GM12878 (cell line): ENCODE data around the gene KRT31. TPM values are rescaled to one million over a fixed set of nuclear protein-coding genes. Genes with fewer than 3 reads are reported as not detected.

ENCODE experiments used
- ATAC-seq: fragments of 200-7000 bp; cut with Tn5 transposase; 3 replicates; pipeline ENCODE4 v1.9.1; 2020; ENCODE audit warnings: mild to moderate bottlenecking, moderate library complexity
- BruUV-seq: library from RNA; stranded (reverse); fragments of 400-500 nt; replicated peaks from 2 replicates; lab custom pipeline; 2021; lab: Mats Ljungman, UMichigan
- CTCF ChIA-PET: fragments of 300-600 bp; sonication (Branson Sonifier 250); formaldehyde crosslinking; extraction: SDS; loops from one replicate; lab custom pipeline; 2021; ENCODE audit warnings: inconsistent platforms; lab: Yijun Ruan, JAX
- POLR2A ChIA-PET: fragments of 350-600 bp; formaldehyde crosslinking; extraction: SDS; loops from one replicate; lab custom pipeline; 2021; ENCODE audit warnings: inconsistent platforms; lab: Charles Lee
- RAD21 ChIA-PET: fragments of 300-600 bp; sonication (Branson Sonifier 250); formaldehyde crosslinking; loops from one replicate; lab custom pipeline; 2023; ENCODE audit warnings: antibody characterized with exemption; ENCODE audit not compliant: unreplicated experiment; lab: Charles Lee
- SMC1A ChIA-PET: fragments of 300-600 bp; sonication (Branson Sonifier 250); formaldehyde crosslinking; loops from one replicate; lab custom pipeline; 2023; ENCODE audit not compliant: unreplicated experiment, uncharacterized antibody; lab: Charles Lee
- DNase-seq: peaks from one replicate; pipeline ENCODE4 v3.0.0-alpha.2; 2011; ENCODE audit warnings: low read depth, low spot score
- FAIRE-seq: peaks from 3 replicates; lab custom pipeline; 2011; peaks lifted over from hg19 to GRCh38; lab: Jason Lieb, UNC
- H2AFZ ChIP-seq: 2 replicates; pipeline ENCODE4 v1.6.0; 2011; ENCODE audit warnings: low read depth, low read length, control low read depth; ENCODE audit not compliant: control insufficient read depth
- H3K27ac ChIP-seq: 2 replicates; pipeline ENCODE4 v1.5.1; 2011; ENCODE audit warnings: control low read depth; ENCODE audit not compliant: control insufficient read depth, insufficient read depth
- H3K27me3 ChIP-seq, 2 experiments: replicated peaks in 1 of 2; 2 replicates each; pipeline versions ENCODE4 v1.6.0 to v1.6.1; 2011; ENCODE audit warnings: low read length in 1 of 2; ENCODE audit not compliant: control insufficient read depth in 2 of 2, insufficient read depth in 2 of 2
- H3K36me3 ChIP-seq, 2 experiments: 2 replicates each; pipeline ENCODE4 v1.5.1; 2011; ENCODE audit warnings: low read length in 1 of 2; ENCODE audit not compliant: control insufficient read depth in 2 of 2, insufficient read depth in 2 of 2
- H3K4me1 ChIP-seq: 2 replicates; pipeline ENCODE4 v1.6.1; 2011; ENCODE audit warnings: mild to moderate bottlenecking, low read length, moderate library complexity, mixed read lengths; ENCODE audit not compliant: control insufficient read depth, insufficient read depth
- H3K4me2 ChIP-seq: 2 replicates; pipeline ENCODE4 v1.6.0; 2011; ENCODE audit warnings: control low read depth; ENCODE audit not compliant: control insufficient read depth, insufficient read depth
- H3K4me3 ChIP-seq: fragments of 200-600 bp; sonication (generic); 2 replicates; pipeline ENCODE4 v1.5.1; 2016
- H3K79me2 ChIP-seq: 2 replicates; pipeline ENCODE4 v1.6.0; 2011; ENCODE audit warnings: low read length; ENCODE audit not compliant: control insufficient read depth, insufficient read depth
- H3K9ac ChIP-seq: 2 replicates; pipeline ENCODE4 v1.8.0; 2011; ENCODE audit warnings: low read length, control low read depth, mixed read lengths; ENCODE audit not compliant: control insufficient read depth, insufficient read depth
- H3K9me3 ChIP-seq: replicated peaks from 3 replicates; pipeline ENCODE4 v1.5.1; 2011; ENCODE audit warnings: mild to moderate bottlenecking, low read length; ENCODE audit not compliant: control insufficient read depth, insufficient read depth
- H4K20me1 ChIP-seq: 2 replicates; pipeline ENCODE4 v1.6.0; 2011; ENCODE audit not compliant: control insufficient read depth, insufficient read depth
- BCL3 ChIP-seq: IDR thresholded peaks from 2 replicates; pipeline ENCODE4 v1.6.1; 2011; ENCODE audit warnings: borderline replicate concordance, low read depth, mild to moderate bottlenecking, moderate library complexity, low read length; ENCODE audit not compliant: insufficient read depth, poor library complexity, severe bottlenecking
- MTA2 ChIP-seq: fragments of 450-650 bp; IDR thresholded peaks from 2 replicates; pipeline ENCODE4 v1.6.1; 2016; ENCODE audit warnings: low read depth, mild to moderate bottlenecking, moderate library complexity
- NFIC ChIP-seq: IDR thresholded peaks from 2 replicates; pipeline ENCODE4 v1.6.1; 2012; ENCODE audit warnings: low read depth, mild to moderate bottlenecking, inconsistent platforms, low read length, moderate library complexity
- NR2F1 ChIP-seq: fragments of 450-650 bp; conservative IDR thresholded peaks from 2 replicates; pipeline ENCODE4 v1.6.1; 2017; ENCODE audit warnings: mild to moderate bottlenecking
- RUNX3 ChIP-seq: IDR thresholded peaks from 2 replicates; pipeline ENCODE4 v1.6.1; 2012; ENCODE audit warnings: low read length, inconsistent platforms
- SRF ChIP-seq, 2 experiments: IDR thresholded peaks; 2 replicates each; pipeline ENCODE4 v1.6.1; 2011; ENCODE audit warnings: low read depth in 2 of 2, low read length in 2 of 2, mild to moderate bottlenecking in 1 of 2, moderate library complexity in 1 of 2
- WGBS: methylation state at CpG from one replicate; pipeline ENCODE4 v1.1.6; 2016; ENCODE audit warnings: low lambda C conversion rate; ENCODE audit not compliant: insufficient replicate concordance, insufficient coverage; ENCODE audit errors: missing lambda C conversion rate; 5-methylcytosine and 5-hydroxymethylcytosine counted together
- in situ Hi-C: fragments of 300-500 bp; cut with MboI; formaldehyde crosslinking; loops from 9 replicates; pipeline ENCODE4 v1.14.3; 2018; ENCODE audit warnings: mixed read lengths
- intact Hi-C: fragments of 100-400 bp; cut with micrococcal nuclease; formaldehyde crosslinking; loops from one replicate; pipeline ENCODE4 v1.14.2; 2022; ENCODE audit not compliant: unreplicated experiment
- polyA plus RNA-seq, 11 experiments: library from polyadenylated mRNA; depleted of rRNA in 4 of 11; unstranded in 6 of 11; stranded (reverse) in 5 of 11; fragments of >200 nt; fragmentation: Nextera tagmentation in 4 of 11; fragmentation: Illumina TruSeq in 1 of 11; extraction: Ambion mirVana in 4 of 11; extraction: Trizol in 1 of 11; gene quantifications; 1 replicate in 1 of 11; 2 replicates in 10 of 11; pipeline versions ENCODE4 v1.2.1 to v1.2.3, GENCODE V29; 2011 to 2016; ENCODE audit warnings: inconsistent platforms in 2 of 11, missing spikeins in 2 of 11, low read depth in 1 of 11
- total RNA-seq, 4 experiments: library from RNA; depleted of rRNA in 3 of 4; stranded (reverse); fragments of >200 nt in 3 of 4; fragmentation: Illumina TruSeq in 1 of 4; extraction: Trizol in 1 of 4; gene quantifications; 2 replicates each; pipeline versions ENCODE4 v1.2.1 to v1.2.3, GENCODE V29; 2013 to 2021

KRT31 gene
- total and polyA plus RNA-seq, 10 of the 15 experiments (the other 5 are each of a cell fraction or from before 2014, with no cell fraction given), result not detected

- Histone ChIP-seq H2AFZ (no peak overlapping the region), H3K4me1 (no peaks in the 10 kb centered on the region), H3K27me3 (0 out of 4 replicates have a peak, but pooled peaks cover 0 to 3% of the 10 kb centered on the region in 2 experiments), H3K4me2 (no peak overlapping the region), H3K9me3 (no peaks in the 10 kb centered on the region; the same call in 2 of the 3 replicates), H3K27ac (no peak overlapping the region), H3K4me3 (no peak overlapping the region), H3K36me3 (no peaks in the 10 kb centered on the region), H3K79me2 (no peaks in the 10 kb centered on the region), H3K9ac (no peak overlapping the region), H4K20me1 (0 out of 2 replicates have a peak, but pooled peaks cover 4% of the 10 kb centered on the region)
- peak; percentile 38 for ATAC-seq
- no TSS peak for BruUV-seq
- intact Hi-C loops, result no loop called here
- CTCF ChIA-PET, result interaction anchor here (0.7 to 1.8 kb wide), 3 partner anchors 10 to 13 kb away, joined by 3 to 6 read pairs (median 3); no protein-coding TSS in a partner anchor
- 6% methylated on average over 7 of the region's 7 CpGs for WGBS
- in situ Hi-C loops, result no loop called here
- TF ChIP-seq RUNX3 (peak; percentile 18; the same call in 1 of the 2 replicates), NFIC (no peak), SRF (IDR thresholded peaks at IDR 0.05; ENCODE audit: low read depth in 2 of 2, low read length in 2 of 2) (peak in 1 of 2 experiments; percentile 34; a peak in 1 of 4 replicates), BCL3 (no peak), MTA2 (0 out of 2 replicates have a peak, but pooled peaks have one; percentile 18), NR2F1 (peak; percentile 34; the same call in 1 of the 2 replicates)
- no peak for DNase-seq
- SMC1A ChIA-PET, result interaction anchor here (0.9 to 1.1 kb wide), 3 partner anchors 13 to 788 kb away, joined by 3 read pairs; no protein-coding TSS in a partner anchor
- FAIRE-seq, result no peak
- POLR2A ChIA-PET, result no interaction called here
- RAD21 ChIA-PET, result no interaction called here
These were observed 6.7 kb upstream of the KRT31 start for GRCh38 chr17:41404024-41404671.
